HG03565 (cell line): ENCODE data around the gene DIS3L2.
"Not testable (repeated sequence)": the region's sequence is repeated elsewhere in the genome, so short reads cannot be mapped to it uniquely, and the experiment has no call there.

Source experiments
- ATAC-seq: cut with Tn5 transposase; IDR thresholded peaks from one replicate; pipeline ENCODE4 v1.9.1; 2021; ENCODE audit warnings: mild to moderate bottlenecking, moderate library complexity; ENCODE audit not compliant: unreplicated experiment

Gene DIS3L2

GRCh38 chr2:232316461-232317330 is 355.2 kb downstream of the DIS3L2 start:
- ATAC-seq: no peak

- no peak for ATAC-seq
Observed at GRCh38 chr2:232318169-232318855, 356.8 kb downstream of the DIS3L2 start.

GRCh38 chr2:232319067-232319802 is 357.7 kb downstream of the DIS3L2 start:
- ATAC-seq: no peak

GRCh38 chr2:232319803-232320442 is 358.4 kb downstream of the DIS3L2 start:
- ATAC-seq: no peak

GRCh38 chr2:232320443-232320803 is 358.9 kb downstream of the DIS3L2 start:
- no peak for ATAC-seq

- ATAC-seq: no peak
Observed at GRCh38 chr2:232321156-232321816, 359.8 kb downstream of the DIS3L2 start.

- ATAC-seq: no peak
Observed at GRCh38 chr2:232321817-232322559, 360.5 kb downstream of the DIS3L2 start.

- ATAC-seq: no peak
Observed at GRCh38 chr2:232322560-232323327, 361.2 kb downstream of the DIS3L2 start.

GRCh38 chr2:232323328-232323650 is 361.8 kb downstream of the DIS3L2 start:
- ATAC-seq: no peak

- ATAC-seq: not testable (repeated sequence)
Observed at GRCh38 chr2:232323967-232324366, 362.5 kb downstream of the DIS3L2 start.

- ATAC-seq: no peak
Observed at GRCh38 chr2:232324778-232325177, 363.3 kb downstream of the DIS3L2 start.

- ATAC-seq: no peak
Observed at GRCh38 chr2:232325324-232326273, 364.1 kb downstream of the DIS3L2 start.

- ATAC-seq: not testable (repeated sequence)
Observed at GRCh38 chr2:232326274-232327104, 365.0 kb downstream of the DIS3L2 start.

GRCh38 chr2:232327105-232328031 is 365.9 kb downstream of the DIS3L2 start:
- peak; percentile 55 for ATAC-seq

GRCh38 chr2:232328032-232328422 is 366.5 kb downstream of the DIS3L2 start:
- no peak for ATAC-seq
